ENCODE results near the gene PRKCI. TPM values are rescaled to one million over a fixed set of nuclear protein-coding genes. Genes with fewer than 3 reads are reported as not detected.
A peak's percentile ranks its signal among the peaks of the same experiment; 100 is the strongest.
"Not testable (repeated sequence)": the region's sequence is repeated elsewhere in the genome, so short reads cannot be mapped to it uniquely, and the experiment has no call there.

Gene PRKCI
- total RNA-seq, 1 donor from 2014 or later, result 58.7 TPM

GRCh38 chr3:170247875-170248274, 25.7 kb downstream of the PRKCI start:
- Histone ChIP-seq H3K36me3 (ENCODE audit: control insufficient read depth, insufficient read depth, low read length) (no peaks in the 10 kb centered on the region), H3K27me3 (ENCODE audit: control insufficient read depth, insufficient read depth, low read length) (no peaks in the 10 kb centered on the region), H3K4me3 (ENCODE audit: low read depth, low read length) (no peak overlapping the region)
- no peak for TF ChIP-seq CTCF (IDR thresholded peaks at IDR 0.05; ENCODE audit: insufficient read depth, low read length, severe bottlenecking)
- no peak for FAIRE-seq
- no peak for DNase-seq (ENCODE audit: low read depth)

DNA sequence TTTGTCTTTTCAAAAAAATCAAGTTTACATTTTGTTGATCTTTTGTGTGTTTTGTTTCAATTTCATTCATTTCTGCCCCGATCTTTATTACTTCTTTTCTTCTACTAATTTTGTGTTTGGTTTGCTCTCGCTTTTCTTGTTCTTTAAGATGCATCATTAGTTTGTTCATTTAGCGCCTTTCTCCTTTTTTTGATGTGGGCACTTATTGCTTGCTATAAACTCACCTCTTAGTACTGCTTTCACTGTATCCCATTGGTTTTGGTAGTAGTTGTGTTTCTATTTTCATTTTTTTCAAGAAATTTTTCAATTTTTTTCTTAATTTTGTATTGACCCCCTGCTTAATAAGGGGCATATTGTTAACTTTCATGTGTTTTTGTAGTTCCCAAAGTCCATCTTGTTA, 34.4 kb downstream of the PRKCI start:
- peaks cover 2% of the 10 kb centered on the region for H3K36me3 ChIP-seq (ENCODE audit: control insufficient read depth, insufficient read depth, low read length)
- DNase-seq (ENCODE audit: low read depth) (no peak), FAIRE-seq (no peak)
- H3K4me3 ChIP-seq (ENCODE audit: low read depth, low read length), result no peak overlapping the region
- no peaks in the 10 kb centered on the region for H3K27me3 ChIP-seq (ENCODE audit: control insufficient read depth, insufficient read depth, low read length)
- TF ChIP-seq CTCF (IDR thresholded peaks at IDR 0.05; ENCODE audit: insufficient read depth, low read length, severe bottlenecking), result no peak

DNA sequence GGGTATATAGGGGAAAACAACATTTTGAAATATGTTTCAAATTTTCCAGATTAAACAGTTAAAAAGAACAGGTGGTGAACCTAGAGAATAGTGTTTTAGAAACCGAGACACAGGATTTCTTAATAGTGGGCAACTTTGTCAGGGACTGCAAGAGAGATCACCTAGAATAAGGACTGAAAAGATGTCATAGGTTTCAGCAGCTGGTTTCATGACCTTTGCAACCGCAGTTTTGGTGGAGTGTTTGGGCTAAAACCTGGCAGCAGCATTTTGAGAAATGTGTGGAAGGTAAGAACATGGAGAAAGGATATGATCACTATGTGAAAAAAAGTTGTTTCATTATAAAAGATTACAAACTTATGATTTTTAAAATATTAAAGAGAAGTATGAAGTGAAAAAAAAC, 34.9 kb downstream of the PRKCI start:
- Histone ChIP-seq H3K36me3 (ENCODE audit: control insufficient read depth, insufficient read depth, low read length) (peaks cover 2% of the 10 kb centered on the region), H3K27me3 (ENCODE audit: control insufficient read depth, insufficient read depth, low read length) (no peaks in the 10 kb centered on the region), H3K4me3 (ENCODE audit: low read depth, low read length) (no peak overlapping the region)
- TF ChIP-seq CTCF (IDR thresholded peaks at IDR 0.05; ENCODE audit: insufficient read depth, low read length, severe bottlenecking), result no peak
- DNase-seq (ENCODE audit: low read depth), result no peak
- FAIRE-seq, result no peak

- H3K27me3 ChIP-seq (ENCODE audit: control insufficient read depth, insufficient read depth, low read length), result no peaks in the 10 kb centered on the region
- FAIRE-seq (no peak), DNase-seq (ENCODE audit: low read depth) (no peak)
- peaks cover 2% of the 10 kb centered on the region for H3K36me3 ChIP-seq (ENCODE audit: control insufficient read depth, insufficient read depth, low read length)
- no peak overlapping the region for H3K4me3 ChIP-seq (ENCODE audit: low read depth, low read length)
- no peak for TF ChIP-seq CTCF (IDR thresholded peaks at IDR 0.05; ENCODE audit: insufficient read depth, low read length, severe bottlenecking)
These were observed 35.9 kb downstream of the PRKCI start for GRCh38 chr3:170258105-170258487.

- peaks cover 4% of the 10 kb centered on the region for H3K36me3 ChIP-seq (ENCODE audit: control insufficient read depth, insufficient read depth, low read length)
- no peak for FAIRE-seq
- TF ChIP-seq CTCF (IDR thresholded peaks at IDR 0.05; ENCODE audit: insufficient read depth, low read length, severe bottlenecking), result no peak
These were observed 37.7 kb downstream of the PRKCI start for GRCh38 chr3:170259907-170260306.

DNA sequence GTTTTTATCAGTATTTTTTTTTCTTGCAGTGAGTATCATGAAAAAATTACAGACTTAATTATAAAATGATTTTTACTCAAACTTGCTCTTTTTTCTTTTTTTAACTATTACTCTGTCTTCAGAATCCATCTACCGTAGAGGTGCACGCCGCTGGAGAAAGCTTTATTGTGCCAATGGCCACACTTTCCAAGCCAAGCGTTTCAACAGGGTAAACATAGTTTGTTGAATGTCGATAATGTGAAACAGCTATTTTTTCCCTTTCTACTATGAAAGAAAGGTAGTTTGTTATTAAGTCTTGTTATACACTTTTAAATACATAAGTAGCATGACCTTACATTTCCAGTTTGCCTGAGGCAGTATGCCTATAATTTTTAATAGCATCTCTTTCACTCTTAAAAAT, 45.6 kb downstream of the PRKCI start:
- DNase-seq (ENCODE audit: low read depth) (no peak), FAIRE-seq (no peak)
- TF ChIP-seq CTCF (IDR thresholded peaks at IDR 0.05; ENCODE audit: insufficient read depth, low read length, severe bottlenecking), result no peak
- Histone ChIP-seq H3K4me3 (ENCODE audit: low read depth, low read length) (no peak overlapping the region), H3K36me3 (ENCODE audit: control insufficient read depth, insufficient read depth, low read length) (peaks cover 4% of the 10 kb centered on the region), H3K27me3 (ENCODE audit: control insufficient read depth, insufficient read depth, low read length) (no peaks in the 10 kb centered on the region)

More at GRCh38 chr3:170259907-170260306, 37.7 kb downstream of the PRKCI start:
- DNase-seq (ENCODE audit: low read depth), result peak; percentile 6
- Histone ChIP-seq H3K4me3 (ENCODE audit: low read depth, low read length) (no peak overlapping the region), H3K27me3 (ENCODE audit: control insufficient read depth, insufficient read depth, low read length) (no peaks in the 10 kb centered on the region)

GRCh38 chr3:170269673-170270254, 47.5 kb downstream of the PRKCI start:
- H3K4me3 ChIP-seq (ENCODE audit: low read depth, low read length); DNase-seq (ENCODE audit: low read depth); H3K27me3 ChIP-seq (ENCODE audit: control insufficient read depth, insufficient read depth, low read length); H3K36me3 ChIP-seq (ENCODE audit: control insufficient read depth, insufficient read depth, low read length); FAIRE-seq: not testable (repeated sequence)
